GM23338 (cell line): ENCODE data around the gene LMLN.

Experiments used
- EZH2 ChIP-seq: fragments of 200-600 bp; sonication (generic); IDR thresholded peaks from one replicate; pipeline ENCODE4 v1.8.0; 2017; ENCODE audit warnings: antibody characterized with exemption, mild to moderate bottlenecking, low read depth; ENCODE audit not compliant: unreplicated experiment
- EZH2phosphoT487 ChIP-seq: fragments of 200-600 bp; sonication (generic); IDR thresholded peaks from one replicate; pipeline ENCODE4 v1.8.1; 2018; ENCODE audit warnings: antibody characterized with exemption; ENCODE audit not compliant: unreplicated experiment
- JUNB ChIP-seq: IDR thresholded peaks from one replicate; pipeline ENCODE4 v1.6.1; 2016; ENCODE audit warnings: antibody characterized with exemption; ENCODE audit not compliant: unreplicated experiment
- POLR2AphosphoS5 ChIP-seq: IDR thresholded peaks from 2 replicates; pipeline ENCODE4 v1.6.1; 2016; ENCODE audit warnings: antibody characterized with exemption, low read depth
- ZNF331 ChIP-seq: fragments of 250-450 bp; sonication (Bioruptor Pico); IDR thresholded peaks from 2 replicates; pipeline ENCODE4 v1.5.0; 2020; ENCODE audit warnings: low read depth, mild to moderate bottlenecking, moderate library complexity
- TF ChIP-seq, protein P1 (sequence below), 2 experiments: fragments of 200-600 bp in 1 of 2; sonication (generic) in 1 of 2; conservative IDR thresholded peaks; 2 replicates each; pipeline versions ENCODE4 v1.5.1 to v1.6.1; 2016 to 2017; ENCODE audit warnings: antibody characterized with exemption in 2 of 2, low read depth in 2 of 2, mild to moderate bottlenecking in 2 of 2, moderate library complexity in 1 of 2
- TF ChIP-seq, protein P2 (sequence below): IDR thresholded peaks from one replicate; pipeline ENCODE4 v1.6.1; 2018; ENCODE audit warnings: antibody characterized with exemption; ENCODE audit not compliant: unreplicated experiment

DNA sequence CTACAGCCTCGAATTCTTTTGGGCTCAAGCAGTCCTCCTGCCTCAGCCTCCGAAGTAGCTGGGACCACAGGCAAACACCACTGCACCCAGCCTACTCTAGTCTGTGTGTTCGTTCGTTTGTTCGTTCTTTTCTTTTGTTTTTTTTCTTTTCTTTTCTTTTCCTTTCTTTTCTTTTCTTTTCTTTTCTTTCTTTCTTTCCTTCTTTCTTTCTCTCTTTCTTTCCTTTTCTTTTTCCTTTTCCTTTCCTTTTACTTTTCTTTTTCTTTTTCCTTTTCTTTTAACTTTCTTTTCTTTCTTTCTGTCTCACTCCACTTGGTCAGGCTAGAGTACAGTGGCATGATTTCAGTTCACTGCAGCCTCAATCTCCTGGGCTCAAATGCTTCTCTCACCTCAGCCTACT lies 36.8 kb downstream of the LMLN start:
- TF ChIP-seq, protein P1, sequence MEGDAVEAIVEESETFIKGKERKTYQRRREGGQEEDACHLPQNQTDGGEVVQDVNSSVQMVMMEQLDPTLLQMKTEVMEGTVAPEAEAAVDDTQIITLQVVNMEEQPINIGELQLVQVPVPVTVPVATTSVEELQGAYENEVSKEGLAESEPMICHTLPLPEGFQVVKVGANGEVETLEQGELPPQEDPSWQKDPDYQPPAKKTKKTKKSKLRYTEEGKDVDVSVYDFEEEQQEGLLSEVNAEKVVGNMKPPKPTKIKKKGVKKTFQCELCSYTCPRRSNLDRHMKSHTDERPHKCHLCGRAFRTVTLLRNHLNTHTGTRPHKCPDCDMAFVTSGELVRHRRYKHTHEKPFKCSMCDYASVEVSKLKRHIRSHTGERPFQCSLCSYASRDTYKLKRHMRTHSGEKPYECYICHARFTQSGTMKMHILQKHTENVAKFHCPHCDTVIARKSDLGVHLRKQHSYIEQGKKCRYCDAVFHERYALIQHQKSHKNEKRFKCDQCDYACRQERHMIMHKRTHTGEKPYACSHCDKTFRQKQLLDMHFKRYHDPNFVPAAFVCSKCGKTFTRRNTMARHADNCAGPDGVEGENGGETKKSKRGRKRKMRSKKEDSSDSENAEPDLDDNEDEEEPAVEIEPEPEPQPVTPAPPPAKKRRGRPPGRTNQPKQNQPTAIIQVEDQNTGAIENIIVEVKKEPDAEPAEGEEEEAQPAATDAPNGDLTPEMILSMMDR (conservative IDR thresholded peaks at IDR 0.05; ENCODE audit: low read depth in 2 of 2): no peak
- TF ChIP-seq EZH2: no peak
- TF ChIP-seq JUNB: no peak
- no peak for TF ChIP-seq POLR2AphosphoS5
- TF ChIP-seq ZNF331 (CRISPR knock-in tag): no peak
- no peak for TF ChIP-seq EZH2phosphoT487
- TF ChIP-seq, protein P2, sequence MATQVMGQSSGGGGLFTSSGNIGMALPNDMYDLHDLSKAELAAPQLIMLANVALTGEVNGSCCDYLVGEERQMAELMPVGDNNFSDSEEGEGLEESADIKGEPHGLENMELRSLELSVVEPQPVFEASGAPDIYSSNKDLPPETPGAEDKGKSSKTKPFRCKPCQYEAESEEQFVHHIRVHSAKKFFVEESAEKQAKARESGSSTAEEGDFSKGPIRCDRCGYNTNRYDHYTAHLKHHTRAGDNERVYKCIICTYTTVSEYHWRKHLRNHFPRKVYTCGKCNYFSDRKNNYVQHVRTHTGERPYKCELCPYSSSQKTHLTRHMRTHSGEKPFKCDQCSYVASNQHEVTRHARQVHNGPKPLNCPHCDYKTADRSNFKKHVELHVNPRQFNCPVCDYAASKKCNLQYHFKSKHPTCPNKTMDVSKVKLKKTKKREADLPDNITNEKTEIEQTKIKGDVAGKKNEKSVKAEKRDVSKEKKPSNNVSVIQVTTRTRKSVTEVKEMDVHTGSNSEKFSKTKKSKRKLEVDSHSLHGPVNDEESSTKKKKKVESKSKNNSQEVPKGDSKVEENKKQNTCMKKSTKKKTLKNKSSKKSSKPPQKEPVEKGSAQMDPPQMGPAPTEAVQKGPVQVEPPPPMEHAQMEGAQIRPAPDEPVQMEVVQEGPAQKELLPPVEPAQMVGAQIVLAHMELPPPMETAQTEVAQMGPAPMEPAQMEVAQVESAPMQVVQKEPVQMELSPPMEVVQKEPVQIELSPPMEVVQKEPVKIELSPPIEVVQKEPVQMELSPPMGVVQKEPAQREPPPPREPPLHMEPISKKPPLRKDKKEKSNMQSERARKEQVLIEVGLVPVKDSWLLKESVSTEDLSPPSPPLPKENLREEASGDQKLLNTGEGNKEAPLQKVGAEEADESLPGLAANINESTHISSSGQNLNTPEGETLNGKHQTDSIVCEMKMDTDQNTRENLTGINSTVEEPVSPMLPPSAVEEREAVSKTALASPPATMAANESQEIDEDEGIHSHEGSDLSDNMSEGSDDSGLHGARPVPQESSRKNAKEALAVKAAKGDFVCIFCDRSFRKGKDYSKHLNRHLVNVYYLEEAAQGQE: no peak
